HCT116 (cell line): ENCODE results near the gene RAB31. TPM values are rescaled to one million over a fixed set of nuclear protein-coding genes. Genes with fewer than 3 reads are reported as not detected.

Experiments used
- ATAC-seq: fragments of 200-7000 bp; cut with Tn5 transposase; 2 replicates; pipeline ENCODE4 v1.9.1; 2020; ENCODE audit warnings: mild to moderate bottlenecking, moderate library complexity
- BruUV-seq: library from RNA; stranded (reverse); fragments of 400-500 nt; replicated peaks from 2 replicates; lab custom pipeline; 2021; lab: Mats Ljungman, UMichigan
- CTCF ChIA-PET: fragments of 300-600 bp; sonication (Branson Sonifier 250); formaldehyde crosslinking; loops from one replicate; lab custom pipeline; 2021; ENCODE audit warnings: antibody characterized with exemption; lab: Charles Lee
- POLR2A ChIA-PET: fragments of 300-600, 350-600 bp; sonication (Branson Sonifier 250); formaldehyde crosslinking; loops from one replicate; lab custom pipeline; 2021; ENCODE audit warnings: antibody characterized with exemption; lab: Charles Lee
- RAD21 ChIA-PET, 2 experiments: fragments of 300-600 bp; sonication (Branson Sonifier 250); formaldehyde crosslinking; loops; one replicate each; lab custom pipeline; 2023; ENCODE audit warnings: low total read pairs in 2 of 2; ENCODE audit not compliant: uncharacterized antibody in 2 of 2, unreplicated experiment in 2 of 2, low non-redundant PET in 1 of 2; lab: Charles Lee
- DNase-seq: peaks from one replicate; pipeline ENCODE4 v3.0.0-alpha.2; 2010; ENCODE audit warnings: low read depth, low spot score
- H2AFZ ChIP-seq: fragments of 200-600 bp; shearing (Covaris generic), sonication (generic); 2 replicates; pipeline ENCODE4 v1.6.1; 2017; ENCODE audit warnings: low read depth, mixed run types, mixed read lengths, antibody characterized with exemption, low read length; ENCODE audit not compliant: poor library complexity, severe bottlenecking
- H3K27ac ChIP-seq: 2 replicates; pipeline ENCODE4 v1.5.1; 2012; ENCODE audit warnings: low read depth, low read length
- H3K27me3 ChIP-seq: fragments of 200-600 bp; sonication (generic); 2 replicates; pipeline ENCODE4 v1.6.1; 2016; ENCODE audit warnings: mixed run types, low read length, mixed read lengths; ENCODE audit not compliant: insufficient read depth
- H3K36me3 ChIP-seq, 2 experiments: fragments of 200-500 bp in 1 of 2; fragments of 200-600 bp in 1 of 2; sonication (Bioruptor generic) in 1 of 2; sonication (generic) in 1 of 2; 2 replicates each; pipeline versions ENCODE4 v1.5.1 to v1.6.1; 2014 to 2016; ENCODE audit warnings: low read length in 2 of 2, inconsistent platforms in 1 of 2, mixed read lengths in 1 of 2, mixed run types in 1 of 2; ENCODE audit not compliant: insufficient read depth in 2 of 2, control insufficient read depth in 1 of 2
- H3K4me1 ChIP-seq, 2 experiments: fragments of 200-600 bp in 1 of 2; sonication (generic) in 1 of 2; 2 replicates each; pipeline versions ENCODE4 v1.5.1 to v1.6.1; 2012 to 2017; ENCODE audit warnings: low read length in 2 of 2, inconsistent platforms in 1 of 2, mild to moderate bottlenecking in 1 of 2, mixed read lengths in 1 of 2, mixed run types in 1 of 2, moderate library complexity in 1 of 2; ENCODE audit not compliant: insufficient read depth in 2 of 2, control insufficient read depth in 1 of 2
- H3K4me2 ChIP-seq: fragments of 200-600 bp; sonication (generic); 2 replicates; pipeline ENCODE4 v1.6.1; 2017; ENCODE audit warnings: mixed run types, low read length, mixed read lengths
- H3K4me3 ChIP-seq, 2 experiments: fragments of 200-600 bp in 1 of 2; sonication (generic) in 1 of 2; replicated peaks in 1 of 2; 2 replicates each; pipeline ENCODE4 v1.5.1; 2011 to 2016; ENCODE audit warnings: low read length in 2 of 2, control low read depth in 1 of 2, low read depth in 1 of 2, mild to moderate bottlenecking in 1 of 2, mixed read lengths in 1 of 2, mixed run types in 1 of 2
- H3K79me2 ChIP-seq: fragments of 200-600 bp; sonication (generic); 2 replicates; pipeline ENCODE4 v1.6.1; 2017; ENCODE audit warnings: mild to moderate bottlenecking, mixed run types, low read length, moderate library complexity, mixed read lengths; ENCODE audit not compliant: insufficient read depth
- H3K9ac ChIP-seq: fragments of 200-600 bp; sonication (generic); 2 replicates; pipeline ENCODE4 v1.6.1; 2016; ENCODE audit warnings: low read length, mixed read lengths
- H3K9me2 ChIP-seq: fragments of 200-600 bp; sonication (generic), shearing (Covaris generic); 2 replicates; pipeline ENCODE4 v1.6.1; 2017; ENCODE audit warnings: mixed run types, mild to moderate bottlenecking, moderate library complexity; ENCODE audit not compliant: insufficient read depth
- H3K9me3 ChIP-seq, 2 experiments: fragments of 200-500 bp in 1 of 2; fragments of 200-600 bp in 1 of 2; sonication (Bioruptor generic) in 1 of 2; sonication (generic) in 1 of 2; 2 replicates each; pipeline ENCODE4 v1.6.1; 2014 to 2017; ENCODE audit warnings: low read length in 2 of 2, mixed read lengths in 2 of 2, inconsistent platforms in 1 of 2, low read depth in 1 of 2, mild to moderate bottlenecking in 1 of 2, mixed run types in 1 of 2, moderate library complexity in 1 of 2; ENCODE audit not compliant: control insufficient read depth in 1 of 2, insufficient read depth in 1 of 2
- H4K20me1 ChIP-seq: fragments of 200-600 bp; sonication (generic), shearing (Covaris generic); 2 replicates; pipeline ENCODE4 v1.6.1; 2017; ENCODE audit warnings: mixed run types, mild to moderate bottlenecking, moderate library complexity; ENCODE audit not compliant: insufficient read depth
- ATF3 ChIP-seq: IDR thresholded peaks from 2 replicates; pipeline ENCODE4 v1.6.1; 2012
- CEBPB ChIP-seq: IDR thresholded peaks from 2 replicates; pipeline ENCODE4 v1.6.1; 2012; ENCODE audit warnings: low read depth
- EGR1 ChIP-seq: IDR thresholded peaks from 2 replicates; pipeline ENCODE4 v1.6.1; 2012; ENCODE audit warnings: low read depth
- ELF1 ChIP-seq: IDR thresholded peaks from 2 replicates; pipeline ENCODE4 v1.6.1; 2012; ENCODE audit warnings: low read depth, borderline replicate concordance
- EZH2 ChIP-seq: fragments of 200-600 bp; sonication (generic); IDR thresholded peaks from 2 replicates; pipeline ENCODE4 v1.6.1; 2017; ENCODE audit warnings: antibody characterized with exemption, mixed run types
- FOSL1 ChIP-seq: IDR thresholded peaks from 2 replicates; pipeline ENCODE4 v1.6.1; 2012; ENCODE audit warnings: low read depth
- MAX ChIP-seq: IDR thresholded peaks from 2 replicates; pipeline ENCODE4 v1.6.1; 2012
- POLR2A ChIP-seq: IDR thresholded peaks from 2 replicates; pipeline ENCODE4 v1.7.0; 2011; ENCODE audit warnings: borderline replicate concordance; ENCODE audit not compliant: insufficient read depth, insufficient read length; ENCODE audit errors: extremely low read depth
- RAD21 ChIP-seq: IDR thresholded peaks from 2 replicates; pipeline ENCODE4 v1.6.1; 2012; ENCODE audit warnings: low read depth, mild to moderate bottlenecking
- SIN3A ChIP-seq: IDR thresholded peaks from 2 replicates; pipeline ENCODE4 v1.6.1; 2012; ENCODE audit warnings: low read depth
- SP1 ChIP-seq: IDR thresholded peaks from 2 replicates; pipeline ENCODE4 v1.6.1; 2012; ENCODE audit warnings: low read depth
- SRF ChIP-seq: IDR thresholded peaks from 2 replicates; pipeline ENCODE4 v1.6.1; 2012; ENCODE audit warnings: low read depth
- YY1 ChIP-seq: IDR thresholded peaks from 2 replicates; pipeline ENCODE4 v1.6.1; 2011; ENCODE audit warnings: low read length, low read depth, moderate library complexity, mild to moderate bottlenecking; ENCODE audit not compliant: insufficient replicate concordance; ENCODE audit errors: extremely low read depth
- ZBTB33 ChIP-seq: IDR thresholded peaks from 2 replicates; pipeline ENCODE4 v1.6.1; 2011; ENCODE audit warnings: mild to moderate bottlenecking, low read length, moderate library complexity; ENCODE audit not compliant: insufficient replicate concordance; ENCODE audit errors: extremely low read depth
- intact Hi-C: fragments of 100-400 bp; cut with micrococcal nuclease; formaldehyde crosslinking; loops from 2 replicates; pipeline ENCODE4 v1.10.0; 2022
- total RNA-seq: library from RNA; stranded (reverse); gene quantifications from one replicate; pipeline ENCODE4 v1.2.1, GENCODE V29; 2021; ENCODE audit not compliant: unreplicated experiment

RAB31 gene
- total RNA-seq, 1 experiment from 2014 or later = 46.9 TPM

- Histone ChIP-seq H3K4me1 (peaks cover 31 to 42% of the 10 kb centered on the region in 2 experiments), H3K9me2 (no peaks in the 10 kb centered on the region), H3K9me3 (no peaks in the 10 kb centered on the region), H3K4me3 (peak overlapping the region in 1 of 2 experiments; percentile 37; a peak in 2 of 4 replicates), H3K79me2 (peaks cover 19% of the 10 kb centered on the region), H3K4me2 (peak overlapping the region; percentile 73), H3K9ac (no peak overlapping the region), H3K36me3 (peaks cover 0 to 3% of the 10 kb centered on the region in 2 experiments; a peak in 1 of 4 replicates), H3K27ac (peak overlapping the region; percentile 64), H3K27me3 (no peaks in the 10 kb centered on the region), H4K20me1 (no peaks in the 10 kb centered on the region), H2AFZ (no peak overlapping the region)
- TF ChIP-seq CEBPB (no peak), ATF3 (no peak)
- intact Hi-C loops = no loop called here
- RAD21 ChIA-PET = no interaction called here
- CTCF ChIA-PET = no interaction called here
- no TSS peak for BruUV-seq
- ATAC-seq (peak; percentile 29; the same call in 1 of the 2 replicates), DNase-seq (no peak)
- POLR2A ChIA-PET = no interaction called here
Measured at GRCh38 chr18:9720327-9720726, 12.2 kb downstream of the RAB31 start.

- ChIA-PET CTCF (interaction anchor here (0.7 to 1.0 kb wide), 2 partner anchors 38 to 147 kb away, joined by 3 read pairs; no protein-coding TSS in a partner anchor), POLR2A (no interaction called here), RAD21 (interaction anchor here in 1 of 2 experiments (1.2 kb wide), 1 partner anchor 13 kb away, joined by 3 read pairs; no protein-coding TSS in a partner anchor)
- no peak overlapping the region for H3K9ac ChIP-seq
- H3K9me3 ChIP-seq = no peaks in the 10 kb centered on the region
- BruUV-seq = no TSS peak
- peaks cover 0 to 3% of the 10 kb centered on the region in 2 experiments; a peak in 1 of 4 replicates for H3K36me3 ChIP-seq
- no peak overlapping the region for H3K27ac ChIP-seq
- no peak overlapping the region for H2AFZ ChIP-seq
- no peaks in the 10 kb centered on the region for H3K27me3 ChIP-seq
- ATAC-seq (no peak), DNase-seq (no peak)
- H3K4me2 ChIP-seq = no peak overlapping the region
- peaks cover 31 to 42% of the 10 kb centered on the region in 2 experiments for H3K4me1 ChIP-seq
- no peaks in the 10 kb centered on the region for H3K9me2 ChIP-seq
- intact Hi-C loops = loop anchor here (1.0 kb wide), 1 partner anchor 147 kb away; no protein-coding TSS in a partner anchor
- H4K20me1 ChIP-seq = no peaks in the 10 kb centered on the region
- H3K79me2 ChIP-seq = peaks cover 11% of the 10 kb centered on the region
- no peak overlapping the region for H3K4me3 ChIP-seq
- TF ChIP-seq ZBTB33 (no peak), SP1 (no peak), EZH2 (no peak), EGR1 (no peak), SRF (no peak), POLR2A (no peak), YY1 (no peak), SIN3A (no peak), FOSL1 (no peak), MAX (no peak), ELF1 (no peak), CEBPB (no peak), RAD21 (no peak)
Measured at GRCh38 chr18:9721893-9722550, 13.9 kb downstream of the RAB31 start.
